HepG2 (cell line): ENCODE results near the gene GRK5. TPM values are rescaled to one million over a fixed set of nuclear protein-coding genes. Genes with fewer than 3 reads are reported as not detected.

Experiments
- ATAC-seq: fragments of 200-7000 bp; cut with Tn5 transposase; 3 replicates; pipeline ENCODE4 v1.9.1; 2020; ENCODE audit warnings: mild to moderate bottlenecking, moderate library complexity
- BruUV-seq: library from RNA; stranded (reverse); fragments of 400-500 nt; replicated peaks from 2 replicates; lab custom pipeline; 2021; lab: Mats Ljungman, UMichigan
- CTCF ChIA-PET: fragments of 300-600 bp; formaldehyde crosslinking; extraction: SDS; loops from one replicate; lab custom pipeline; 2021; ENCODE audit warnings: low total read pairs, inconsistent platforms, low intra/inter-chr PET ratio; lab: Yijun Ruan, JAX
- POLR2A ChIA-PET: fragments of 350-600 bp; sonication (Branson Sonifier 250); formaldehyde crosslinking; loops from one replicate; lab custom pipeline; 2020; ENCODE audit warnings: antibody characterized with exemption, inconsistent platforms; lab: Yijun Ruan, JAX
- DNase-seq: peaks from one replicate; pipeline ENCODE4 v3.0.0-alpha.2; 2015; ENCODE audit warnings: low spot score
- FAIRE-seq: peaks from 3 replicates; lab custom pipeline; 2011; peaks lifted over from hg19 to GRCh38; lab: Jason Lieb, UNC
- H2AFZ ChIP-seq: one replicate; pipeline ENCODE4 v1.6.1; 2011; ENCODE audit warnings: low read length, inconsistent platforms
- H3K27ac ChIP-seq: fragments of 300-600 bp; 3 replicates; pipeline ENCODE4 v1.8.0; 2011; ENCODE audit warnings: mixed run types, mild to moderate bottlenecking, mixed read lengths, low read length, inconsistent platforms; ENCODE audit not compliant: insufficient read depth; ENCODE audit errors: extremely low read length
- H3K27me3 ChIP-seq, 2 experiments: fragments of 200-600 bp in 1 of 2; 2 replicates in 1 of 2; 3 replicates in 1 of 2; pipeline versions ENCODE4 v1.6.0 to v1.8.0; 2011; ENCODE audit warnings: low read length in 2 of 2, mild to moderate bottlenecking in 2 of 2, moderate library complexity in 2 of 2, inconsistent platforms in 1 of 2; ENCODE audit not compliant: insufficient read depth in 2 of 2, control insufficient read depth in 1 of 2
- H3K36me3 ChIP-seq, 2 experiments: fragments of 200-600 bp in 1 of 2; replicated peaks in 1 of 2; 2 replicates in 1 of 2; 3 replicates in 1 of 2; pipeline versions ENCODE4 v1.5.1 to v1.8.0; 2011; ENCODE audit warnings: low read length in 2 of 2, inconsistent platforms in 1 of 2; ENCODE audit not compliant: insufficient read depth in 2 of 2, control insufficient read depth in 1 of 2
- H3K4me1 ChIP-seq: 2 replicates; pipeline ENCODE4 v1.5.1; 2012; ENCODE audit warnings: low read length, inconsistent platforms; ENCODE audit not compliant: insufficient read depth
- H3K4me2 ChIP-seq: 2 replicates; pipeline ENCODE4 v1.6.0; 2011; ENCODE audit warnings: low read depth, low read length, inconsistent platforms
- H3K4me3 ChIP-seq, 3 experiments: fragments of 200-600 bp in 1 of 3; sonication (generic), shearing (Covaris generic) in 1 of 3; replicated peaks in 1 of 3; 2 replicates each; pipeline ENCODE4 v1.5.1; 2011 to 2016; ENCODE audit warnings: low read length in 3 of 3, inconsistent platforms in 2 of 3, low read depth in 2 of 3, mild to moderate bottlenecking in 2 of 3, control low read depth in 1 of 3, mixed read lengths in 1 of 3; ENCODE audit not compliant: insufficient read depth in 1 of 3
- H3K79me2 ChIP-seq: one replicate; pipeline ENCODE4 v1.6.1; 2011; ENCODE audit warnings: low read length, inconsistent platforms; ENCODE audit not compliant: insufficient read depth
- H3K9ac ChIP-seq: 2 replicates; pipeline ENCODE4 v1.6.0; 2011; ENCODE audit warnings: mild to moderate bottlenecking, low read depth, low read length, inconsistent platforms; ENCODE audit not compliant: insufficient read depth
- H3K9me3 ChIP-seq: 2 replicates; pipeline ENCODE4 v1.5.1; 2012; ENCODE audit warnings: mild to moderate bottlenecking, low read length
- H4K20me1 ChIP-seq: 2 replicates; pipeline ENCODE4 v1.6.0; 2011; ENCODE audit warnings: inconsistent platforms, mild to moderate bottlenecking, low read length, moderate library complexity; ENCODE audit not compliant: insufficient read depth
- KLF15 ChIP-seq: sonication (generic); formaldehyde crosslinking; IDR thresholded peaks from 2 replicates; pipeline ENCODE4 v1.8.1; 2023; ENCODE audit warnings: borderline replicate concordance, mild to moderate bottlenecking, inconsistent platforms, missing genetic modification reagents, mixed read lengths
- SIN3A ChIP-seq: IDR thresholded peaks from 2 replicates; pipeline ENCODE4 v1.6.1; 2011; ENCODE audit warnings: low read depth, mild to moderate bottlenecking, control low read depth, low read length, borderline replicate concordance
- ZNF432 ChIP-seq: sonication (generic); formaldehyde crosslinking; IDR thresholded peaks from 2 replicates; pipeline ENCODE4 v1.5.0; 2020; ENCODE audit warnings: missing genetic modification reagents, mild to moderate bottlenecking, borderline replicate concordance
- ZNF672 ChIP-seq: sonication (generic); formaldehyde crosslinking; IDR thresholded peaks from 2 replicates; pipeline ENCODE4 v1.8.1; 2022; ENCODE audit warnings: missing genetic modification reagents
- WGBS: methylation state at CpG from one replicate; pipeline ENCODE4 v1.1.6; 2017; ENCODE audit warnings: low lambda C conversion rate; 5-methylcytosine and 5-hydroxymethylcytosine counted together
- in situ Hi-C: cut with HindIII; loops from 2 replicates; pipeline ENCODE4 v1.10.0; 2017; ENCODE audit warnings: low pct_unique_long_range_greater_than_20kb; ENCODE audit not compliant: extremely low pct_ligation_motif_present
- intact Hi-C: fragments of 100-400 bp; cut with micrococcal nuclease; formaldehyde crosslinking; loops from one replicate; pipeline ENCODE4 v1.10.0; 2022; ENCODE audit not compliant: unreplicated experiment
- polyA plus RNA-seq, 8 experiments: library from polyadenylated mRNA; depleted of rRNA in 3 of 8; stranded (reverse) in 7 of 8; unstranded in 1 of 8; fragments of >200 nt; fragmentation: Illumina TruSeq in 4 of 8; extraction: Trizol in 4 of 8; gene quantifications; 2 replicates each; pipeline versions ENCODE4 v1.2.1 to v1.2.3, GENCODE V29; 2011 to 2016; ENCODE audit warnings: low read depth in 4 of 8, missing spikeins in 1 of 8, mixed read lengths in 1 of 8; ENCODE audit not compliant: insufficient read depth in 1 of 8
- total RNA-seq, 5 experiments: library from RNA; depleted of rRNA; stranded (reverse); fragments of >200 nt; fragmentation: Illumina TruSeq; extraction: Trizol; gene quantifications; 2 replicates each; pipeline ENCODE4 v1.2.3, GENCODE V29; 2016; ENCODE audit warnings: low read depth in 1 of 5
- TF ChIP-seq, protein P1 (sequence below): sonication (generic); formaldehyde crosslinking; IDR thresholded peaks from 2 replicates; pipeline ENCODE4 v1.4.0; 2020; ENCODE audit warnings: missing genetic modification reagents

The GRK5 gene
- total and polyA plus RNA-seq, 2 of the 13 experiments (the other 11 are each of a cell fraction or from before 2014, with no cell fraction given) = 10.4 to 12.6 TPM

DNA sequence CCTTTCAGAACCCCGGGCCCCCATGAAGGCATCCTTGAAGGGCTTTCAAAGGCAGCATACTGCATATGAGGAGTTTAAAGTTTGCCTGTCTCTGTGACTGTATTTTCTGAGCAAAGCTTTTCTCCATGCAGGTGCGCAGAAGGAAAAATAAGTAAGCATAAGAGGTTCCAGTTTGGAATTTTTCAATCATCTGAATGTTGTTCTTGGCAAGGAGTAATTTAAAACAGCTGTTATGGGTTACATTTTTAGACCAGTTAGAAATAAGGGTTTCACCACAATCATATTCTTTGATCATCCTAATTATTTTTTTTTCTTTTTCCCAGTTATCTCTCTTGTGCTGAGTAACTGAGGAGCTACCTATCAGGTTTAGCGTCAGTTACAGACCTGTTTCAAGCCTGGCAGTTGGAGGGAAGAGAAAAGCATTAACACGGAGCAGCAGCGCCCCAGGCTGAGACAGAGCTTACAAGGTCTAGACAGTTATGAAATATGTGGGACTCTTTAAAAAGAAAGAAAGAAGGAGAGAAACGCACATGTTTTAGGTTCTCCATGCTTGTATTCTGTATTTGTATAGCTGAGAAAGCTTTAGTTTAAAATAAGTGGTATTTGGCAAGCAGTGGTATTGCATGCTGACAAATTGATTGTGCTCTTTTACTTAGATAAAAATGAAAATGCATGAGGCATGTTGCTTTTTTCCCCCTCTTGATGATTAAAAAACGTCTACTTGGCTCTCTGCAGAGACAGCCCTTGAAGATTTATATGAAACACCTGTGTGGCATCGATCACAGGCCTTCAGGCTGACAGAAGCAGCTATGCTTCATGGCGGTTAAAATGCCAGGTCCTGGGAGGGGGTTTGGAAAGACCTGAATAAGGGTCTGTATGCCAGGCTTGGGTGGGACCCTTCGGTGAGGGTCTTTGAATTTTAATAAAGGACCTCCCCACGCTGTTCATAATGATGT is 157.6 kb downstream of the GRK5 start:
- TF ChIP-seq SIN3A = no peak
- no peak for TF ChIP-seq KLF15 (CRISPR knock-in tag)
- TF ChIP-seq ZNF432 (CRISPR knock-in tag) = no peak
- TF ChIP-seq ZNF672 = no peak
- TF ChIP-seq, protein P1, sequence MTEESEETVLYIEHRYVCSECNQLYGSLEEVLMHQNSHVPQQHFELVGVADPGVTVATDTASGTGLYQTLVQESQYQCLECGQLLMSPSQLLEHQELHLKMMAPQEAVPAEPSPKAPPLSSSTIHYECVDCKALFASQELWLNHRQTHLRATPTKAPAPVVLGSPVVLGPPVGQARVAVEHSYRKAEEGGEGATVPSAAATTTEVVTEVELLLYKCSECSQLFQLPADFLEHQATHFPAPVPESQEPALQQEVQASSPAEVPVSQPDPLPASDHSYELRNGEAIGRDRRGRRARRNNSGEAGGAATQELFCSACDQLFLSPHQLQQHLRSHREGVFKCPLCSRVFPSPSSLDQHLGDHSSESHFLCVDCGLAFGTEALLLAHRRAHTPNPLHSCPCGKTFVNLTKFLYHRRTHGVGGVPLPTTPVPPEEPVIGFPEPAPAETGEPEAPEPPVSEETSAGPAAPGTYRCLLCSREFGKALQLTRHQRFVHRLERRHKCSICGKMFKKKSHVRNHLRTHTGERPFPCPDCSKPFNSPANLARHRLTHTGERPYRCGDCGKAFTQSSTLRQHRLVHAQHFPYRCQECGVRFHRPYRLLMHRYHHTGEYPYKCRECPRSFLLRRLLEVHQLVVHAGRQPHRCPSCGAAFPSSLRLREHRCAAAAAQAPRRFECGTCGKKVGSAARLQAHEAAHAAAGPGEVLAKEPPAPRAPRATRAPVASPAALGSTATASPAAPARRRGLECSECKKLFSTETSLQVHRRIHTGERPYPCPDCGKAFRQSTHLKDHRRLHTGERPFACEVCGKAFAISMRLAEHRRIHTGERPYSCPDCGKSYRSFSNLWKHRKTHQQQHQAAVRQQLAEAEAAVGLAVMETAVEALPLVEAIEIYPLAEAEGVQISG = no peak
- DNase-seq (no peak), FAIRE-seq (no peak), ATAC-seq (no peak)
- Histone ChIP-seq H4K20me1 (no peaks in the 10 kb centered on the region), H3K27ac (no peak overlapping the region), H3K36me3 (peaks cover 0 to 6% of the 10 kb centered on the region in 2 experiments; a peak in 1 of 5 replicates), H3K27me3 (no peaks in the 10 kb centered on the region), H3K4me2 (no peak overlapping the region), H3K9ac (no peak overlapping the region), H3K9me3 (no peaks in the 10 kb centered on the region), H3K4me1 (peaks cover 34% of the 10 kb centered on the region), H2AFZ (no peak overlapping the region), H3K4me3 (no peak overlapping the region), H3K79me2 (no peaks in the 10 kb centered on the region)
- in situ Hi-C loops (no loop called here), intact Hi-C loops (no loop called here)
- ChIA-PET POLR2A (no interaction called here), CTCF (no interaction called here)
- 91% methylated on average over 11 of the region's 11 CpGs for WGBS
- BruUV-seq = no TSS peak
